Gastrocnemius medialis (tissue), 4 donors: ENCODE data around the gene MARK3. TPM values are rescaled to one million over a fixed set of nuclear protein-coding genes. Genes with fewer than 3 reads are reported as not detected.
A peak's percentile ranks its signal among the peaks of the same experiment; 100 is the strongest.

Source experiments
- ATAC-seq, 2 donors: fragments of 150-250 bp; one replicate each; pipeline ENCODE4 v1.9.1; 2016
- DNase-seq, 2 donors: peaks; one replicate each; pipeline ENCODE4 v3.0.0-alpha.2; 2019
- H3K27ac ChIP-seq, 4 donors: fragments of 200-600 bp; sonication (generic); 1 replicate in 1 of 4; 2 replicates in 3 of 4; pipeline ENCODE4 v1.5.1; 2016 to 2018; ENCODE audit warnings: mild to moderate bottlenecking in 2 of 4, moderate library complexity in 1 of 4
- H3K27me3 ChIP-seq, 3 donors: fragments of 200-600 bp; sonication (generic) in 2 of 3; 1 replicate in 1 of 3; 2 replicates in 2 of 3; pipeline versions ENCODE4 v1.5.1 to v1.6.0; 2016 to 2019; ENCODE audit warnings: mild to moderate bottlenecking in 1 of 3, moderate library complexity in 1 of 3
- H3K36me3 ChIP-seq, 2 donors: fragments of 200-600 bp; sonication (generic) in 1 of 2; one replicate each; pipeline ENCODE4 v1.5.1; 2017 to 2018
- H3K4me1 ChIP-seq, 2 donors: fragments of 200-600 bp; sonication (generic) in 1 of 2; one replicate each; pipeline ENCODE4 v1.5.1; 2016 to 2017; ENCODE audit warnings: mild to moderate bottlenecking in 2 of 2
- H3K4me3 ChIP-seq, 4 donors: fragments of 200-600 bp; sonication (generic) in 3 of 4; 1 replicate in 1 of 4; 2 replicates in 3 of 4; pipeline ENCODE4 v1.5.1; 2016 to 2019; ENCODE audit warnings: mild to moderate bottlenecking in 2 of 4
- H3K9me3 ChIP-seq, 3 donors: fragments of 200-600 bp; sonication (generic) in 2 of 3; 1 replicate in 1 of 3; 2 replicates in 2 of 3; pipeline ENCODE4 v1.5.1; 2016 to 2019
- CTCF ChIP-seq, 5 experiments: fragments of 450-650 bp in 3 of 5; fragments of 200-600 bp in 2 of 5; sonication (generic) in 2 of 5; IDR thresholded peaks in 4 of 5; conservative IDR thresholded peaks in 1 of 5; 1 replicate in 4 of 5; 2 replicates in 1 of 5; pipeline ENCODE4 v1.5.1; 2016 to 2019; ENCODE audit warnings: antibody characterized with exemption in 5 of 5, mild to moderate bottlenecking in 3 of 5, moderate library complexity in 3 of 5
- POLR2A ChIP-seq, 2 donors: fragments of 450-650 bp; IDR thresholded peaks; one replicate each; pipeline ENCODE4 v1.6.1; 2017; ENCODE audit warnings: antibody characterized with exemption in 2 of 2, mild to moderate bottlenecking in 2 of 2, moderate library complexity in 2 of 2
- in situ Hi-C, 4 donors: fragments of 200-750 bp; cut with MboI; loops; one replicate each; pipeline versions ENCODE4 v1.15.0 to v1.8.0; 2017; ENCODE audit warnings: low sequenced_read_pairs in 4 of 4
- intact Hi-C: fragments of 100-400 bp; cut with DNase I; formaldehyde crosslinking; loops from one replicate; pipeline ENCODE4 v1.15.1; 2023; ENCODE audit warnings: low total_unique reads
- total RNA-seq, 4 donors: library from RNA; depleted of rRNA; stranded (reverse); fragments of >200 nt; gene quantifications; one replicate each; pipeline versions ENCODE4 v1.1.0 to v1.2.3, GENCODE V29; 2016

MARK3 gene
- total RNA-seq, 4 donors from 2014 or later: 60.2 to 73.1 (median 71.6) TPM

DNA sequence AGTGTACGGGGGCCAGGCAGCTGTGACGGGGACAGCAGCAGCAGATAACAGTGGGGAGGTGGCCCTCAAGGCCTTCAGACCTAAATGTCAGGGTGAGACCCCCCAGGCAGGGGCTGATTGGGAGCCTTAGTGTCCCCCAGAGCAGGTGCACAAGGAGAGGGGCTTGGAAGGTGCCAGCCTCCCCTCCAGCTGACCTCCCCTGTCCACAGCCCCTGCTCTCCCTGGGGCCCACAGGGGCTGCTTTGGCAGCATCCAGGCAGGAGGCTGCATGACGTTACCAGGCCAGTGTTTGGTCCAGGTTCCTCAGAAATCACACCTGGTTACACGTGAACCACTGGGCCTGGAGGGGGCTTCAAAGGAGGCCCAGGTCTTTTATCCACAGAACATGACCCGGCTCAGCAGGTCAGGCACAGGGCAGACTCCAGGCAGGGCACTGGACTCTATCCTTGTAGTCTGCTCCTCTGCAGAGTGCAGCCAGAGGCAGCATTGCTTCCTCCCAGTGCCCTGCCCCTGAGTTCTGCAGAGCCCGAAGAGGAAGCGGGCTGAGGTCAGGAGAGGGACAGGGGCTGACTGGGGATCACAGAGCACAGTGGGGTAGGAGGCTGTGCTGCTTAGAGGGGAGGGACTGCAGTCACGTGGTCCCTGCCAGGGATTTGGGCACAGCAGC is 141.2 kb downstream of the MARK3 start:
- intact Hi-C loops: no loop called here
- DNase-seq: no peak
- Histone ChIP-seq H3K27ac (peak overlapping the region in 2 of 4 donors; percentile 91 to 94), H3K4me1 (peaks cover 25 to 38% of the 10 kb centered on the region in 2 donors), H3K27me3 (peaks cover 0 to 14% (median 4%) of the 10 kb centered on the region in 3 donors), H3K9me3 (no peaks in the 10 kb centered on the region), H3K36me3 (peaks cover 0 to 4% of the 10 kb centered on the region in 2 donors), H3K4me3 (no peak overlapping the region)
- in situ Hi-C loops: no loop called here
- TF ChIP-seq POLR2A (IDR thresholded peaks at IDR 0.05) (no peak), CTCF (IDR thresholded peaks at IDR 0.05 in 4 of 5, conservative IDR thresholded peaks at IDR 0.05 in 1 of 5) (no peak)
- ATAC-seq: no peak

- peaks cover 0 to 11% (median 4%) of the 10 kb centered on the region in 3 donors for H3K27me3 ChIP-seq
- peak overlapping the region in 3 of 4 donors; percentile 86 to 94 (median 91) for H3K27ac ChIP-seq
- H3K4me3 ChIP-seq: no peak overlapping the region
- DNase-seq: no peak
- peaks cover 25 to 36% of the 10 kb centered on the region in 2 donors for H3K4me1 ChIP-seq
- TF ChIP-seq CTCF (IDR thresholded peaks at IDR 0.05 in 4 of 5, conservative IDR thresholded peaks at IDR 0.05 in 1 of 5) (no peak), POLR2A (IDR thresholded peaks at IDR 0.05) (no peak)
- H3K9me3 ChIP-seq: no peaks in the 10 kb centered on the region
- H3K36me3 ChIP-seq: peaks cover 0 to 4% of the 10 kb centered on the region in 2 donors
- in situ Hi-C loops (no loop called here), intact Hi-C loops (no loop called here)
- no peak for ATAC-seq
Observed at GRCh38 chr14:103526914-103527248, 141.7 kb downstream of the MARK3 start.

- Histone ChIP-seq H3K27ac (peak overlapping the region; percentile 86 to 94 (median 90)), H3K36me3 (peaks cover 0 to 11% of the 10 kb centered on the region in 2 donors), H3K4me1 (peaks cover 21 to 32% of the 10 kb centered on the region in 2 donors), H3K9me3 (no peaks in the 10 kb centered on the region), H3K27me3 (peaks cover 0 to 6% (median 0%) of the 10 kb centered on the region in 3 donors), H3K4me3 (peak overlapping the region in 3 of 4 donors; percentile 79 to 88 (median 81))
- TF ChIP-seq POLR2A (IDR thresholded peaks at IDR 0.05) (no peak), CTCF (IDR thresholded peaks at IDR 0.05 in 4 of 5, conservative IDR thresholded peaks at IDR 0.05 in 1 of 5) (no peak)
- DNase-seq (no peak), ATAC-seq (no peak)
- in situ Hi-C loops (no loop called here), intact Hi-C loops (no loop called here)
Observed at GRCh38 chr14:103527408-103528145, 142.4 kb downstream of the MARK3 start.

DNA sequence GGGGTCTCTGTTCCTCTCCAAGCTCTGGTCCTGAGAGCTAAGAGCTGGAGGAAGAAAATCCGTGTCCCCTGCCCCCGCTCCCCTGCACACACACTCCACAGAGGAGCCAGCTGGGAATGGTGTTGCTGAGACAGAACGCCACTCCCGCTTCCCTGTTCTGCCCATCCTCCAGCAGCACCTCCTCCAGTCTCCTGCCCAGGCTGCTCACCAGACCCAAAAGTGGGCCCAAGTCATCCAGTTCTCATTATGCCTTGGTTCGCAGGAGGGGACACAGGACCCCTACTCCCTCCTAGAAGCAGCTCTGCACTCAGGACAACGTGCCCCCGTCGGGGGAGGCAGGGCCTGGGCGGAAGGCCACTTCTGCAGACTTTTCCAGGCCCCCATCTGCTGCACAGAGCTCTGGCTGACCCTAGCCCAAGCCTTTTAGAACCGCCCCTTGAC is 143.0 kb downstream of the MARK3 start:
- peaks cover 0 to 1% (median 0%) of the 10 kb centered on the region in 3 donors for H3K27me3 ChIP-seq
- H3K27ac ChIP-seq: peak overlapping the region; percentile 86 to 94 (median 90)
- H3K4me1 ChIP-seq: peaks cover 16 to 27% of the 10 kb centered on the region in 2 donors
- no peak for TF ChIP-seq CTCF (IDR thresholded peaks at IDR 0.05 in 4 of 5, conservative IDR thresholded peaks at IDR 0.05 in 1 of 5)
- no peak for TF ChIP-seq POLR2A (IDR thresholded peaks at IDR 0.05)
- peak; percentile 12 to 47 for ATAC-seq
- H3K36me3 ChIP-seq: peaks cover 0 to 15% of the 10 kb centered on the region in 2 donors
- no peak for DNase-seq
- intact Hi-C loops (no loop called here), in situ Hi-C loops (no loop called here)
- H3K4me3 ChIP-seq: peak overlapping the region; percentile 79 to 97 (median 84)
- H3K9me3 ChIP-seq: no peaks in the 10 kb centered on the region
